GM10266 (cell line): ENCODE data around the gene ADCK2.
A peak's percentile ranks its signal among the peaks of the same experiment; 100 is the strongest.

ENCODE experiments used
- DNase-seq: peaks from one replicate; pipeline ENCODE4 v3.0.0; 2012; ENCODE audit errors: extremely low spot score
- TF ChIP-seq, protein P1 (sequence below): IDR thresholded peaks from 2 replicates; pipeline ENCODE4 v1.5.1; 2012; ENCODE audit warnings: mild to moderate bottlenecking, low read depth; ENCODE audit not compliant: control insufficient read depth, insufficient read depth; ENCODE audit errors: missing control alignments

The ADCK2 gene

DNA sequence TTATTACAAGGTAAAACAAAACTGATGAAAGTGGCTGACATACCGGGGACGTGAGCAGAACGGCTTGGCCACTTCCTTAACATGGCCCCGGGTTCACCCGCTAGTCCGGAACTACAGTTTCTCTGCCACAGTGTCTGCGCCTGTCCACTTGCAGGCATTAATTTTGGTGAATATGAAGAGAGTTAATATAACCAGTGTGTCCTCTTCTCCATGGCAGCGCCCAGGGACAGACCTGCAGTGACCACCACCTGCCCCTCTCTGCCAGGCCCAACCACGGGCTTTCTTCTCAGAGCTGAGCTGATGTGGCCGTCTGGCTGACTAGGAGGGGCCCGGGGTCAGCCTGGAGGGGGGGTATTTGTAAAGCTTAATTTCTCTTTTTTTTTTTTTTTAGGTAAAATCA is 22.6 kb downstream of the ADCK2 start:
- no peak for DNase-seq
- TF ChIP-seq, protein P1, sequence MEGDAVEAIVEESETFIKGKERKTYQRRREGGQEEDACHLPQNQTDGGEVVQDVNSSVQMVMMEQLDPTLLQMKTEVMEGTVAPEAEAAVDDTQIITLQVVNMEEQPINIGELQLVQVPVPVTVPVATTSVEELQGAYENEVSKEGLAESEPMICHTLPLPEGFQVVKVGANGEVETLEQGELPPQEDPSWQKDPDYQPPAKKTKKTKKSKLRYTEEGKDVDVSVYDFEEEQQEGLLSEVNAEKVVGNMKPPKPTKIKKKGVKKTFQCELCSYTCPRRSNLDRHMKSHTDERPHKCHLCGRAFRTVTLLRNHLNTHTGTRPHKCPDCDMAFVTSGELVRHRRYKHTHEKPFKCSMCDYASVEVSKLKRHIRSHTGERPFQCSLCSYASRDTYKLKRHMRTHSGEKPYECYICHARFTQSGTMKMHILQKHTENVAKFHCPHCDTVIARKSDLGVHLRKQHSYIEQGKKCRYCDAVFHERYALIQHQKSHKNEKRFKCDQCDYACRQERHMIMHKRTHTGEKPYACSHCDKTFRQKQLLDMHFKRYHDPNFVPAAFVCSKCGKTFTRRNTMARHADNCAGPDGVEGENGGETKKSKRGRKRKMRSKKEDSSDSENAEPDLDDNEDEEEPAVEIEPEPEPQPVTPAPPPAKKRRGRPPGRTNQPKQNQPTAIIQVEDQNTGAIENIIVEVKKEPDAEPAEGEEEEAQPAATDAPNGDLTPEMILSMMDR: no peak

DNA sequence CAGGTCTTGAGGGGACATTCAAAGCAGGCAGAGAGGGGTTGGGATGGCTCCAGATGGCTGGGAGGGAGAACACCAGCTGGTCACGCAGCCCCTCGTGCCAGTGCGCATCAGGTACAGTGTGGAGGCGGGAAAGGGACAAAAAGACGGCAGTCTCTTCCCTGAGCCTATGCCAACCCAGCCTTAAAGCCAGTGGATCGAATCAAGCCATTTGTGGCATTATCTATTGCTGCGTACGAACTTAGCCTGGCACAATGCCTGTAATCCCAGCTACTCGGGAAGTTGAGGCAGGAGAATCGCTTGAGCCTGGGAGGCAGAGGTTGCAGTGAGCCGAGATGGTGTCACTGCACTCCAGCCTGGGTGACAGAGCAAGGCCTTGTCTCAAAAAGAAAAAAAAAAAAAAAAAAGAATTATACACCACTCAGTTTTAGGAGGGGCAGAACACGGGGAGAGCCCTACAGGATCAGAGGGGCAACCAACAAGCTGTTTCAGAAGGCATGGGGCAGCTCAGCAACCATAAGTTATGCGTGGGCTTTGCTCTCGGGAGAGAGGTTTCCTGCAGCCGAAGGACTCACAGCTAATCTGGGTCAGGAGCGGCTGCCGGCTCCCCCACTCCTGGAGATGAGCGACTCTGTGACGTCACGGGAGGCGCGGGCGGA is 23.4 kb downstream of the ADCK2 start:
- DNase-seq: peak; percentile 92
- TF ChIP-seq, protein P1: no peak

DNA sequence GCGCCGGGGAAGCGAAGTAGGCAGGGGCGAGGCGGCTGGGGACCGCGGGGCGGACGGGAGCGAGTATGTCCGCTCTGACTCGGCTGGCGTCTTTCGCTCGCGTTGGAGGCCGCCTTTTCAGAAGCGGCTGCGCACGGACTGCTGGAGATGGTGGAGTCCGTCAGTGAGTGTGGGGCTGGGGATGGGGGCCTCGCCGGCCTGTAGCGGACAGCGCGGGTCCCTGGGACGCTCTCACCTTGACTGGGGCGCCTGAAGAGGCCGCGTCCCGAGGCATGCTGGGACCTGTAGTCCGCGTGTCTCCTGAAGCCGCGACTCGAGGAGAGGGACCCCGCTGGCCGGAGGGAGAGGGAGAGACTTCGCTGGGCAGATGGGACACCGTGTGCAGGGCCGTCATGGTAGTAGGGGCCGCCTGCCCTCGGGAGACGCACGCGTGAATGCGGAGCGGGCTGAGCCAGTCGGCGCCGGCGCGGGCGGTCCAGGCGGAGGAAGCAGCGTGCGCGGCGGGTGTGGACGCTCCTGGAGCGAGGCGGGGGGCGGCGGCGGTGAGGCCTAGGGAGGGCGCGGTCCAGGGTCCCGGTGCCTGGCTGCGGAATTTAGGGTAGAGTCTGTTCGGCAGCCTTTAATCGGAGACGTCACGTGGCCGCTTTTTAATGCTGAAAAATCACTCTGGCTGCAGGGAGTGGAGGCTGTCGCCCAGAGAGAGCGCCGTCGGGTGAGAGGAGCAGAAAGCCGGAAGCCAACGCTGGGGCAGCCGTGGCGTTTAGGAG is 24.1 kb downstream of the ADCK2 start, which contains the start of gene NDUFB2:
NDUFB2 (plus strand) TSS at position 29 of the 767 bp plus-strand sequence; CDS start at position 66, 37 bp downstream.
- TF ChIP-seq, protein P1: peak; percentile 2
- DNase-seq: peak; percentile 82

DNA sequence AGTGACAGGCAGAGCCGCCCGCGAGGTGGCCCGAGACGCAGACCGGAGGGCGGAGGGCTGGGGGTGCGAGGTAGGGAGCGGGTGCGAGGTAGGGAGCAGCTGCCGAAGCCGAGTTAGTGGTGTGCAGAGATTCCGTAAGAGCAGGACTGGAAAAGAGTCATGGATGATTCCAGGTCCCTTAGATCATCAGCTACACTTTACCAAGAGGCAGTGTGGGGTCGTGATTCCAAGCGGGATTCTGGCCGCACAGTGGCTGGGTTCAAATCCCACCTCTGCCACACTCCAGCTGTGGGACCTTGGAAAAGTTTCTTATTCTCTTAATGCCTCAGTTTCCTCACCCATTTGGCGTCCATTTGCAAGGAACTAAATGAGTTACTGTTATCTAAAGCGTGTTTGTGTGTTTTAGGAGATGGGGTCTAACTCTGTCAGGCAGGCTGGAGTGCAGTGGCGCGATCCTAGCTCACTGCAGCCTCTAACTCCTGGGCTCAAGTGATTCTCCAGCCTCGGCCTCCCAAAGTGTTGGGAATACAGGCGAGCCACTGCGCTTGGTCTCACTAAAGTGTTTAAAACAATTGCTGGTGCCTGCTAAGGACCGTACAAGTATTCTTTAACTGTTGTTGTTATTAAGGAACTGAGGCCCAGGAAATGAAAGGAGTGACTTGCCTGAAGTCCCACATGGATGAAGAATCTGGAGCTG is 24.9 kb downstream of the ADCK2 start:
- DNase-seq: no peak
- TF ChIP-seq, protein P1: no peak

DNA sequence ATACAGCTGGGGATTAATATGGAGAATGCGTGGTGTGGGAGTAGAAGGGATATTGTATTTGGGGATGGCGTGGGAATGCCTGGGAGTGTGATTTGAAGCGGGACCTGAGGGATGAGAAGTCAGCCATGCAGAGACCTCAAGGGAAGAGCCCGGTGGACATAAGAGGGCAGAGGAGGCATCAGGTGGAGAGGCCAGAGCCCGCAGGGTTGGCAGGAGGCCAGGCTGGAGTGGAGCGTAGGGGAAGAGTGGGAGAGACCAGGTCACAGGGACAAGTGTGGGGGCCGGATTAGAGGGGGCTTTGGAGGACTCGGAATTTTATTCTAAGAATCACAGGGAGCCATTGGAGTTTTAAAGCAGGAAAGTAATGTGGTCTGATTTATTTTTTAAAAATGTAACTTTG is 25.7 kb downstream of the ADCK2 start:
- DNase-seq: no peak
- TF ChIP-seq, protein P1: no peak

DNA sequence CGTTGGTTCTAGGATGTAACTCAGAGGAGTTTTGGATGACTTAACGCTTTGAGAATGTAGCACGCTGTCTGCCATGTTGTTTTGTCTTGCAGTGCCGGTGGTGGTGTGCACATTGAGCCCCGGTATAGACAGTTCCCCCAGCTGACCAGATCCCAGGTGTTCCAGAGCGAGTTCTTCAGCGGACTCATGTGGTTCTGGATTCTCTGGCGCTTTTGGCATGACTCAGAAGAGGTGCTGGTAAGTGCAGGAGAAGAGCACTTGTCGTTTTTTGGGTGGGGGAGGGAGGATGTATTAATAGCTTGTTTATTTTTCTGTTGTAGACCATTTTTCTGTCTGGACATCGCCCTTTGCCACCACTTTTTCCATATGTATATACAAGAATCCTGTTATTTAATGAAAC is 30.0 kb downstream of the ADCK2 start:
- TF ChIP-seq, protein P1: no peak
- no peak for DNase-seq
